LNCaP clone FGC (cell line): ENCODE measurements around the gene PSMG3.
"Not testable (repeated sequence)": the region's sequence is repeated elsewhere in the genome, so short reads cannot be mapped to it uniquely, and the experiment has no call there.

Source experiments
- DNase-seq: peaks from one replicate; pipeline ENCODE4 v3.0.0-alpha.2; 2011; ENCODE audit warnings: low read depth
- H3K4me3 ChIP-seq: 2 replicates; pipeline ENCODE4 v1.5.1; 2011; ENCODE audit warnings: mild to moderate bottlenecking, low read depth, low read length, control low read depth
- TF ChIP-seq, protein P1 (sequence below): IDR thresholded peaks from 2 replicates; pipeline ENCODE4 v1.5.1; 2012; ENCODE audit warnings: mild to moderate bottlenecking; ENCODE audit not compliant: control insufficient read depth, insufficient read depth; ENCODE audit errors: extremely low read depth

PSMG3 gene

DNA sequence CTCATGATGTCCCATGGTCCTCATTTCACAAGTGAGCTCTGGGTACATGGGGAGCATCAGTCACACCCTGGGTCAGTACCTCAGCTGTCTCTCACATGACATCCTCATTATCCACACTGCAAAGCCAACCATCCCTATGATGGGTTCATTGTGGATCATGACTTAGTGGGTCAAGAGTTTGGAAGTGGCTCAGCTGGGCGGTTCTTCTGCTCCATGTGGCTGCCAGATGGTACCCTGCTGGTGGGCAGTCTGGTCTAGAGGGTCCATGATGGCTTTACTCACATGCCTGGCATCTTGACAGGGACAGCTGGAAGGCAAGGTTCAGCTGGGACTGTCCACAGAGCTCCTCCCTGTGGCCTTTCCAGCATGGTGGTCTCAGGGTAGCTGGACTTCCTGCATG lies 19.1 kb upstream of the PSMG3 start:
- no peak overlapping the region for H3K4me3 ChIP-seq
- TF ChIP-seq, protein P1, sequence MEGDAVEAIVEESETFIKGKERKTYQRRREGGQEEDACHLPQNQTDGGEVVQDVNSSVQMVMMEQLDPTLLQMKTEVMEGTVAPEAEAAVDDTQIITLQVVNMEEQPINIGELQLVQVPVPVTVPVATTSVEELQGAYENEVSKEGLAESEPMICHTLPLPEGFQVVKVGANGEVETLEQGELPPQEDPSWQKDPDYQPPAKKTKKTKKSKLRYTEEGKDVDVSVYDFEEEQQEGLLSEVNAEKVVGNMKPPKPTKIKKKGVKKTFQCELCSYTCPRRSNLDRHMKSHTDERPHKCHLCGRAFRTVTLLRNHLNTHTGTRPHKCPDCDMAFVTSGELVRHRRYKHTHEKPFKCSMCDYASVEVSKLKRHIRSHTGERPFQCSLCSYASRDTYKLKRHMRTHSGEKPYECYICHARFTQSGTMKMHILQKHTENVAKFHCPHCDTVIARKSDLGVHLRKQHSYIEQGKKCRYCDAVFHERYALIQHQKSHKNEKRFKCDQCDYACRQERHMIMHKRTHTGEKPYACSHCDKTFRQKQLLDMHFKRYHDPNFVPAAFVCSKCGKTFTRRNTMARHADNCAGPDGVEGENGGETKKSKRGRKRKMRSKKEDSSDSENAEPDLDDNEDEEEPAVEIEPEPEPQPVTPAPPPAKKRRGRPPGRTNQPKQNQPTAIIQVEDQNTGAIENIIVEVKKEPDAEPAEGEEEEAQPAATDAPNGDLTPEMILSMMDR: no peak
- no peak for DNase-seq

DNA sequence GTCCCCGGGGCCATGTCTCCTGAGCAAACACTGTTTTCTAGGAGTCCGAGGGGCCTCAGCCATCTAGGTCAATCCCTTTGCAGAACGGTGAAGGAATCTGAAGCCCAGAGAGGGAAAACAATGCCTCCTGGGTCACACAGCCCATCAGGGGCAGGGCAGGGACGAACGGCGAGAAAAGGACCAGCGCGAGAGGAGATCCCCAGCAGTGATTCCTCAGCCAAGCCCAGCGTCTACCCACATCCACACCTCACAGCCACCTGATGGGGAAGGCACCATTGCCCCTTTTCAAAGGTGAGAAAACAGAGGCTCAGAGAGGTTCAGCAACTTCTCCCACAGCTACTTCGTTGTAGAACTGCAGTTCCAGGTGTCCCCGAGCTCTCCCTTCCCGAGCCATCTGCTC lies 17.9 kb upstream of the PSMG3 start:
- no peak overlapping the region for H3K4me3 ChIP-seq
- no peak for DNase-seq
- TF ChIP-seq, protein P1: no peak

DNA sequence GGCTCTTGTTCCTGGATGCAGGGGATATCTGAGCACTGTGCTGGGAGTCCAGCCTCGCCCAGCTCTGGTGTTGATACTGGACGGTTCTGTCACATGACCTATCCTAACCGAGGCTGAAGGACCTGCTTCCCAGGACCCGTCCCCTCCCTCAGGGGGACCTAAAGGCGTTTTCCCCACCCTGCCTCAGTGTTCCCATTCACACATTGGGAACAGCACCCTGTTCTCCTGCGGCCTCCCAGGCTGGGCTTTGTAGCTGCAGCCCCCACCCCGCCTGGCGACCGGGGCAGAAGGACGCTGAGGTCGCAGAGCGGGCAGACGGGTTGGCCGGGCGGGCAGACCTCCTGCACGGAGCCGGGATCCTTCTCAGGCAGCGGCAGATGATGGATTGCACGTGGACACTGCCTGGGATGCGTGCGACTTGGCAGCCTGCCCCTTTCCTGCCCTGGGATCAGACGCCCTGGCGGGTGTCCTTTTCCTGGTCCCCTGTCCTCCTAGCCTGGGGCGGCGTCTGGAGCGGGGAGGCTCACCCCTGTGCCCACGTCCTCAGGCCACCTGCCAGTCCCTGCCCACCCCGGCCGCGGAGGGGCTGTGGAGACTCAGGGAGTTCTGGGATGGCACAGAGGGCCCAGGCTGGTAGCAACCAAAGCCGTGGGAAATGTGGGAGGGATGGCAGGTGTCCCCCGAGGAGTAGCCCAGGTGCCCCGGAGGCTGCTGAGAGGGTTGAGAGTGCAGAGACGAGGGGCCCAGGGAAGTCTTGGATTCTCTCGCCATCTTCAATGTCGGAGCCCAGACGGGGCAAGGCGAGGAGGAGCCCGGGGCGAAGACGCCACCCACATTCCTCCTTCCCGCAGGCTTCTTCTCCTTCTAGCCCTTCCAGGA lies 17.2 kb upstream of the PSMG3 start:
- TF ChIP-seq, protein P1: no peak
- no peak for DNase-seq
- H3K4me3 ChIP-seq: no peak overlapping the region

DNA sequence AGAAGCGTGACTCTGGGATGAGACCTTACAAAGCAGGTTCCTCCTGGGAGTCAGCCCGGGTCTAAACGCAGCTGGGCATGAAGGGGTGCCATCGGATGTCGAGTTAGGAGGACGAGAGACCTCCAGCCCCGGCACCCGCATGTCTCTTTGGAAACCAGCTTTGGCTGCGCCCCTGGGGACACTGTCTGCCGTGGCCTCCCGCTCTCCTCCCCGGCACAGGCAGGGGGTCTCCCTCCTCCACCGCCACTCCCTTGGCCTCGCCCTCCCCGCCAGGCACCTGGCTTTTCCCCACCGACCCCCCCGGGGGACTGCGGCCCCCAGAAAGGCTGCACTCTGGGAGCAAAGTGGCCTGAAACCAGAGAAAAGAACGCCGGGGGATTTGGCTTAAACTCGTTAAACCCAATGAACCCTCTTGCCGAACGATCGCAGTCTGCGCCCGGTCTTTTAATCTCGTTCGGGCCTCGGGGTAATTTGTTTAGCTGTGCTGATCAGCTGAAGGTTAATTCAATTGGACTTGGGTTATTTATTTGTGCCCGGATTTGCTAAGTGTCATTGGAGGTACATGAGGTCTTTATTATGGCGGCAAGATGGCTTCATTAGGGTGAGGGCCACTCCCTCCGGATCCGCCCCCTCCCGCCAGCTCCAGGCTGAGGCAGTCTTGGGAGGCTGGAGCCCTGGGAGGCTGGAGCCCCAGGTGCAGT lies 16.4 kb upstream of the PSMG3 start:
- TF ChIP-seq, protein P1: no peak

DNA sequence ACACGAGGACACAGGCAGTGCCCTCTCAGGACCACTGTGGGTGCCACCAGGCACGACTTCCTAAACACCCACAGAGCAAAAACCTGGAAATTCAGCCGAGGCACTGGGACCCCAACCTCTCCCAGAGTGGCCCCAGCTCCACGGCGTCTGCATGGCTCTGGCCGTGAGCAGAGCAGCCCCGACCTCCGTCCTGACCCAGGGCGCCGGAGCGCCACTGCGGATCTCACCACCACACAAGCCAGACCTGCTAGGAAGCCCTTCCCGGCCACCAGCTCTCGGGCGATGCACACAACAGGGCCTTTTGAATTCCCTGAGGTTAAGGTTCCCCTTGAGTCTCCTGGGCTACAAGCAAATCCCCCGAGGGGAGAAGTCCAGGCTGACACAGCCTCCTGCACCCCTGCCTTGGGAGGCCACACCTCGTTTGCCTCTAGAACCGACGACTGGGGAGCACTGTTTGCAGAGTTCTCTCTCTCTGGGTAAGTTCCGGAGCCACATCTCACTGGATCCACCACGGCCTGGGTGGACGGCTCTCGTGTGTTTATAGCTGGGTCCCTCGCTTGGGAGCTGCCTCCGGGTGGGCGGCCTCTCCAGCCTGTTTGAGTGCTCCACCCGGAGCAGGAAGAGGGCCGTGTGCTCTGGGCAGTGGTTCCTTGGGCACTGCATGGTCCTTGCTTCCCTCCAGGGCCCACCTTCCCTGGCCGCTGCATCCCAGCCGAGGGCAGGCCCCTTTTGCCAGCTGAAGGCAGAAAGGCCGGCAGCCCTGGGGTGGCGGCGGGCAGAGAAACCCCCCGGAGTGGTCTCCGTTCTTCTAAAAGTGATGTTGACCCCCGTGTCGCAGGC lies 15.5 kb upstream of the PSMG3 start:
- TF ChIP-seq, protein P1: no peak
- DNase-seq: no peak
- no peak overlapping the region for H3K4me3 ChIP-seq

More for the DNA sequence above, 16.4 kb upstream of the PSMG3 start:
- no peak for DNase-seq
- no peak overlapping the region for H3K4me3 ChIP-seq

DNA sequence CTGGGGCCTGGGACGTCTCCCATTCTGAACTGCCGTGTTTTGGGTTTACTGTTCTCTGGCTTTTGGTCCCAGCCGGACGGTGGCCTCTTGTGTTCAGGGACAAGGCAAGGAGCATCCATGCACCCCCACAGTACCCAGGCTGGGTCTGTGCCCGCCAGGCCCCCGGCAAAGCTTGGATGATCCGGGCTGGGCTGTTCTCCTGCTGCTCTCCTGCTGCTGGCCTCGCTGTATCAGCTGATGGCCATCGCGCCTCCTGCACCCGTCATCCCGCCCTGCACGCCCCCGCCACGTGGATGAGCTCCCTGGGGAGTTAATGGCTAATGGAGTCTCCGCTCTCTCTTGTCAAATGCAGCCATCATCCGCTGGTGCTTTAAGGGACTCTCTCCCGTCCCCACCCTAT lies 14.9 kb upstream of the PSMG3 start:
- TF ChIP-seq, protein P1: no peak
- DNase-seq: no peak
- H3K4me3 ChIP-seq: no peak overlapping the region

DNA sequence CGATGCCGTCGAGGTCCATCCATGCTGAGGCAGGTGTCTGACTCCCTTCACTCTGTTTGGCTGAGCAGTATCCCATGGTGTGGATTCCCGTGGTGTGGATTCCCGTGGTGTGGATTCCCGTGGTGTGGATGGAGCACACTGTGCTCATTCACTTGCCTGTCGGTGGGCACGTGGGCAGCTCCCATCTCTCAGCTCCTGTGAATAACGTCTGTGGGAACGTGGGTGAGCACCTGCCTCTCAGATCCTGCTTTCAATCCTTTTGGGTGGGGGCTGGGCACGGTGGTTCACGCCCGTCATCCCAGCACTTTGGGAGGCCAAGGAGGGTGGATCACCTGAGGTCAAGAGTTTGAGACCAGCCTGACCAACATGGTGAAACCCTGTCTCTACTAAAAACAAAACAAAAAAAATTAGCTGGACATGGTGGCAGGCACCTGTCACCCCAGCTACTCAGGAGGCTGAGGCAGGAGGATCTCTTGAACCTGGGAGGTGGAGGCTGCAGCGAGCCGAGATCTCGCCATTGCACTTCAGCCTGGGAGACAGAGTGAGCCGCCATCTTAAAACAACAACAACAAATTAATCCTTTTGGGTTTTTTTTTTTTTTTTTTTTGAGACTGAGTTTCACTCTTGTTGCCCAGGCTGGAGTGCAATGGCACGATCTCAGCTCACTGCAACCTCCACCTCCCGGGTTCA lies 13.6 kb upstream of the PSMG3 start:
- H3K4me3 ChIP-seq, DNase-seq: not testable (repeated sequence)
